ENCODE results near the gene FGFBP2. TPM values are rescaled to one million over a fixed set of nuclear protein-coding genes. Genes with fewer than 3 reads are reported as not detected.

Gene FGFBP2
- total RNA-seq, 1 donor from 2014 or later, result 5.7 TPM

DNA sequence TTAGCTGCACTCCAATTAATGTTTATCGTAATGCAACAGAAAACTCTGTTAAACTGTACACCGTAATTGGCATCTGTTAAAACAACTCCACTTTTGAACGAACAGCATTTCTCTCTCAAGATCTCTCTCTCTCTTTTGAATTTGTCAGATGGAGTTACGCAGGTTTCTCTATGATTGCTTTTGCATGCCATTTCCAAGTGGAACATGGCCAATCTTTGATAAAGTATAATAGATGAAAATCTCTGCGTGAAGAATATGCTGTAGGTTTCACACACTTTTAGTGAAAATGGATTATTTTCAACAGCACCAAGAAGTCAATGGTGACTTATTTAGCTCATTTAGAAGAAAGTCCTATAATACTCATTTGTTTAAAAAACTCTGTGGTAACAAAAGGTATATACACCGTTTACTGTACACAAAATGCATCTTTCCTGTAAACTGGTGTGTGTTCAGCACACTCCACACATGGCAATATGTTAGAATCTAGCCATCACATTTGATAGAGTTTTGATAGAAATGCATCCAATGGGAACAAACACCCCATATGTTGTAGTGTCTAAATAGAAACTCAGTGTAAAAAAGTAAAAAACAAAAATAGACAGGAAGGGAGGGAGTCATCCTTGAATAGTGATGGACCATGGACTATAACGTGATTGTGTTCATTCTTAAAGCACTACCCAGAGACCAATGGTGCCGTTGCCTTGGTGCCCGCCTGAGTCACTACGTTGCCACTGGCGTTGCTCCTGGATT is 5.8 kb upstream of the FGFBP2 start:
- intact Hi-C loops (cut with micrococcal nuclease), result no loop called here

DNA sequence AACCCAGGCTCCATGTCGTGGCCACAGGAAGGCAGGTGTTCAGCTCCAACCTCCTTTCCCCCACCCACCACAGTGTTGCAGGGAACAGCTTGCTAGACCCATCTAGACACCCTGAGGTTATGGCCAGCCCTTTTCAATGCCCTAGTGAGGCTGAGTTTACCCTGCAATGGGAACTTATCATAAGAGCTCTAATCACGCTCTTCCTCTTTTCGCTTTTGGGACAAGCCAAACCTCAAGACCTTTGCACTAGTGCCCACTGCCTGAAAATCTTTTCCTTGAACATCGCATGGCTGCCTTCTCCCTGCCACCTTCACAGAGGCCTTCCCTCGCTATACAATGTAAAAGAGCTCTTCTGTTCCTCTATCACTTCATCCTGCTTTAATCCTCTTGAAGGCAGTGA is 2.4 kb upstream of the FGFBP2 start:
- intact Hi-C loops (cut with micrococcal nuclease), result no loop called here

DNA sequence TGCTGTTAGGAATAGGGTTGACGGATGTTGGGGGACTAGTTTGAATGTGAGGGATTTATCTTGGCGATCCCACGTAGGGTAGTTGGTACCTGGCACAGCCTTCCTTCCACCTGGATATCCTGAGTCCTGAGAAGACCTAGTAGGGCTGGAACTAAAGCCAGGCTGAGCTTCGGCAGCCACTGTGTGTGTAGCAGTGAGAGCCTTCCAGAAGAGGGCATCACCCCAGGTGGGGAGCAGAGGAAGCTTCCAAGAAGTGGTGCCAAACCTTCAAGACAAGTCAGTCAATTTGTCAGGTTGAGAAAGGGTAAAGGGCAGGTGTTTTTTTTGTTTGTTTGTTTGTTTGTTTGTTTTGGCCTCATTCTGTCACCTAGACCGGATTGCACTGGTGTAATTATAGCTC is 1.2 kb upstream of the FGFBP2 start:
- intact Hi-C loops (cut with micrococcal nuclease), result no loop called here

DNA sequence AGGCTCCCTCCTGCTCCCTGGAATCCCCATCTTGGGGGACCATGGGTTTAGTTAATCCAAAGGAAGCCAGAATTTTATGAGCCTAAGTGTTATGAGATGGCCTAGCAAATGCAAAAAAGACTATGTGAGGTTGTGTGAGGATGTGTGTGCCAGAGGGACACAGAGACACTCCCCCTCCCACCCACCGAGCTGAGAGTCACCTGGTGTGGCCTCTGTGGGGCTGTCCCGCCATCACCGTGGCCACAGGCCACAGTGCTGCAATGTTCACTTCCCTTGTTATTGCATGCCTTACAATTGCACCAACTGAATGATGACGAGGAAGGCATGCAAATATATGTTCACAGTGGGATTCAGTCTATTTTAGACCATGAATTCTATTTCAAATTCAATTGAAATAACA is 601 bp upstream of the FGFBP2 start:
- intact Hi-C loops (cut with micrococcal nuclease), result loop anchor here (1.0 kb wide), 2 partner anchors 38 to 301 kb away; no protein-coding TSS in a partner anchor

DNA sequence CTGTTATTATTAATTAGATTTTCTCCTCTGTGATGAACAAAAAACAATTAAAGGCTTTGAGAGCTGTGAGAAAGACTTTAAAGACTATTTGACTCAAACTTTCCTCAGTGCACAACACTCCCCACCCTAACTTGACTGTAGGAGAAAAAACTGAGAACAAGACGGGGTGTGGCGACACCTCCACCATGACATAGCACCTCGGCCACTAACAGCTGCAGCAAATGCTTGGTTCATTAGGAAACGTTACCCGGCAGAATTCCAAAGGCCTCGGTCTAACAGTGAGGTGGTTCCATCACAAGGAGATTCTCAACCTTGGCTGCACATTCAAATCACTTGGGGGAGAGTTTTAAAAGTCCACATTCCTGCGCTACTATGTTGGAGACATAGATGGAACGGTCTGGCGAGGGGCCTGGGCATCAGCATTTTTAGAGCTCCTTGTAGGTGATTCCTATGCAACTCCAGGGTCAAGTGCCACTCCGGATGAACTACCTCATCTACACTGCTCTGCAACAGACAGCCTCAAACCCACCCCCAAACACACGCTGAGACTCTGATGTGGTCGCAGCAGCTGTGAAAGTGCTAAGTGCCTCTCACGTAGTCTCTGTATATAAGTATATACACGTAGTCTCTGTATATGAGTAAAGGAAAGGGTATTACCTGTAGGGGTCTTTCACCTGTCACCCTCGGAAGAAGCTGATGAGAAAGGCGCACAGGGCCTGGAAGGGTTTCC is 1.0 kb downstream of the FGFBP2 start:
- intact Hi-C loops (cut with micrococcal nuclease), result no loop called here

DNA sequence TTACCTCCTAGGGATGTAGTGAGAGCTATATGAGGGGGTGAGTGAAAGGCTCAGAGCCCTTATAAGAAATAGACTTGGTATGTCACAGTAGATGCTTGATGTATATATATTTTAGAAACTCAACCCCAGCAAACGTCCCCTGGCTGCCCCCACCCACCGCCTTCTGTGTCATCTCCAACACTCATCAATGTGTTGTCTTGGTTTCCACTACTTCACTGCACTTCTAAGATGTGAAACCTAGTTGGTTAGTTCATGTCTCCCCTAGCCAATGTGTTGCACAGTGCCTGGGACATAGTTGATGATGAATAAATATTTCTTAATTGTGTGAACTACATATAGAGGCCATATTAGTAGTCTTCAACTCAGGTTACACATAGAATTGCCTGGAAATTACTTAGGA is 4.4 kb downstream of the FGFBP2 start:
- intact Hi-C loops (cut with micrococcal nuclease), result no loop called here

DNA sequence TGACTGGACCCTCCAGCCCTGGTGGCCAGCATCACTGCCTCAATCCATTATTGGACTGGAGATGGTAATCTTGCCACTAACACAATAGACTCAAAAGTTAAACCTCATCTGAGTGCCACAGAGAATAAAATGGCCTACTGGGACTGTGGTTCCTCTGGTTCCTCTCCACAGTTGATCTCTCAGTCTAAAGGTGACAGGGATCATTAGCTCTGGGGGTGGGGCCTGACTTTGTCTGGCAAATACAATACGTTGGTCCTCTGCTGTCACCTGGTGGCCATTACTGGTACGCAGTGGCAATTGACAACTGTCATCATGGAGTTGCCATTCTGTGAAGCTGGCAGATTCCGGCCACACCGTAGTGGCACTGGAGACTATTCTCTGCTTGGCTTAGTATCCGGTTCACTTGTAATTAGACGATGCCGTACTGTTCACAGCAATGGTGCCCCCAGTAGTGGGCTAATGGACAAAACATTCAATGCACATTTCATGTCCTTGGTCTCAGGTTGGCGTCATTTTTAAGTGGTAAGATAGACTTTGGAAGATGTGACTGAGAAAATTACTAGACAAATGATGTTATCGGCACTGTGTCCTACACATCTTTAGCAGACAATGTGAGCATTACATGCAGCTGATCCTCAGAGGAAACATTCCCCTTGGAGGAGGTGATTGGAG is 6.7 kb downstream of the FGFBP2 start:
- intact Hi-C loops (cut with micrococcal nuclease), result loop anchor here (1.0 to 2.0 kb wide), 11 partner anchors 74 to 725 kb away; partner anchors contain the start of gene FAM200B

DNA sequence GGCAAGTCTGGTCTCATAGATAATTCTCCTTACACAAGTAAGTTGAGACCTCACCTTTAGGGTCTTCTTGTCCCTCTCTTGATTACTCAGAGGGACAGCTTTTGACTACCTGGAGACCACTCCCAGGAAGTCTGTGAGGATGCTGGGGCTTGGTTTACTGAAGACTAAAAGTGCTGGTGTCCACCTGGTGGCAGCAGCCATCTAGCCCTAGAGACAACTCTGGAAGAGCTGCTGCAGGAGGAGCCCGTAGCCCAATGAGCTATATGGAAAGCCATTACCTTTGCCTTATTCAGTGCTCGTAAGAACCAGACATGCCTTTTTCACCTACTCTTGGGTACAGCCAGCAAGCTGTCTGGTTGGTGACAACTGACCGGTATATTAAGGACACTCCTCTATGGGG is 7.3 kb downstream of the FGFBP2 start:
- intact Hi-C loops (cut with micrococcal nuclease), result loop anchor here (1.0 to 2.0 kb wide), 11 partner anchors 73 to 724 kb away; partner anchors contain the start of gene FAM200B

DNA sequence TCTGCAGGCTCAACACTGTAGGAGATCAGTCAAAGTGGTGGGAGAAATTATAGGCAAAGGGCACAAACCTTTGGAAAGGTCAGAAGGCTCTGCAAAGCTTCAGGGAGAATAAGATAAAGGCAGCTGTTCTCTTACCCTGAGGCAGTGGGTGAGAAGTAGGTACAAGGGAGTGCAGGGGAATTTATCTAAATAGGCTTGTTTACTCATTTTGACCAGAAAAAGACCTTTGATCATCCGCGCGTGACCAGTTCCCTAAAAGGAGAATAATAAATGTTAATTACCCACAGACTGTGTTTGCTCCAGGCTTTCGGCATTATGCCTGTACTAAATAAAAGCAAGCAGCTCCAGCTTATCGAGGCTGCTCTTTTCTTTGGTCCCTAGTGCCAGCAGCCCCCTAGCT is 9.3 kb downstream of the FGFBP2 start:
- intact Hi-C loops (cut with micrococcal nuclease), result loop anchor here (1.0 kb wide), 1 partner anchor 16 kb away; no protein-coding TSS in a partner anchor

DNA sequence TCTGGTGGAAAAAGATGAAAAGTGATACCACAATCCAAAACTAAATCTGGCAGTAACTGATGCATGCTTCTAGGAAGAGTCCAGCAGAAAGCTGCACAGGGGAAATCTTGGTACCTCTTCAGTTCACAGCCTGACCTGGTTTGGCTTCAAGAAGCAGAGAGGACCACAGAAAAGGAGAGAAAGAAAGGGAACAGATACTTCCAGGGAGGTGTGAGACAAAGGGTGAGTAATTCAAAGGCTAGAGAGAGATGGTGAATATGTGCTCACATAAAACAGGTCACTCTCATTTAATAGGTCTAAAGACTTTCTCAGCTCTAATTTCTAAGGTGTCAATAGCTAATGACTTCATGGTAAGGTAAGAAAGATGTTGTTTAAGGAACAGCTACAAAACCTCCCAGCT is 11.2 kb downstream of the FGFBP2 start:
- intact Hi-C loops (cut with micrococcal nuclease), result no loop called here

DNA sequence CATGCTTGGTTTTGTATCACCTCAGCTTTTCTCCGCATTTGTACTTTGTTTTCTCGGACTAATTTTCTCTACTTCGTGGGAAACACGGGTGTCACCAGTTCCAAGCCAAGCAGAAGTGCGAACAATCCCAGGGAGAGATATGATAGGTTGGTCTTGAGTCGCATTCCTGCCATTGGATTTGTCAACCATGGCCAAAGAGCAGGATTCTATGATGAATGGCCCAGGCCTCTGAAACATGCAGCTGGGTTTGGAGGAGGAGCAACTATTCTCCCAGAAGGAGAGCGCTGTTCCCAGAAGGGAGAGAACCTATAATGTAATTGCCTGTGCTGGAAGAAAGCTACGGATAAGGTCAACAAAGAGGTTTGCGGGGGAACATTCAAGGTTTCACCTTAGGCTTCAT is 14.1 kb downstream of the FGFBP2 start:
- intact Hi-C loops (cut with micrococcal nuclease), result no loop called here

DNA sequence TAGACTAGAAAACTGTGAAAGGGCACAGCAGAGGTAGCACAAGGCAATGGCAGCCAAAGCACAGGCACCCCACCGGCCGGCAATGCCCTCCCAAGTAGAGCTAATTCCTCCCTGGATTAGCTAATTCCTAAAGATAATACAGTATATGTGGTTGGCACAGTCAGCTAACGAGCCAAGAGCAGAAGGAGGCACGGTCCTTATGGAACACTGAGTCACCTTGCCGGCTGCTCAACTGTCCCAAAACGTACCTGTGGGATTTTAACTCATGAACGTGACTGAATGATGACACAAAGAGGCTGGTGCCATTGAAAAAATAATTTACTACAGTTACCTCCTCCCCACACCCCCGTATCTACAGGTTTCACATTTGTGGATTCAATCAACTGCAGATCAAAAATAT is 15.3 kb downstream of the FGFBP2 start:
- intact Hi-C loops (cut with micrococcal nuclease), result no loop called here

DNA sequence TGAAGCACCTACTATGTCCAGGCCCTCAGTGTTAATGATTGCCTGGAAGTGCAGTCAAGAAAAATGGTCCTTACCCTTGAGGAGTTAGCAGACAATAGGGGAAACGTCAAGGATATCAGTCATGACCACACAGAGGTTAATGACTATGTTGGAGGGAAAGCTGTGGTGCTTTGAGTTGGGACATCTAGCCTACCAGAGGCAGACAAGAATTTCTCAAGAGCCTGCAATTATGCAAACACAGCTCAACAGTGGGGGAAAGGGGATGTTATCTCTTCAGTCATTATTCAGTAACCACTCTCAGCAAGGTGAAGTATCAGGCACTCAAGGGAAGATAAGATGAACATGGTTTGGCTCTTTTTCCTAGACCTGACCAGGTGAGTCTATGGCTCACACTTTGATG is 17.5 kb downstream of the FGFBP2 start:
- intact Hi-C loops (cut with micrococcal nuclease), result no loop called here

DNA sequence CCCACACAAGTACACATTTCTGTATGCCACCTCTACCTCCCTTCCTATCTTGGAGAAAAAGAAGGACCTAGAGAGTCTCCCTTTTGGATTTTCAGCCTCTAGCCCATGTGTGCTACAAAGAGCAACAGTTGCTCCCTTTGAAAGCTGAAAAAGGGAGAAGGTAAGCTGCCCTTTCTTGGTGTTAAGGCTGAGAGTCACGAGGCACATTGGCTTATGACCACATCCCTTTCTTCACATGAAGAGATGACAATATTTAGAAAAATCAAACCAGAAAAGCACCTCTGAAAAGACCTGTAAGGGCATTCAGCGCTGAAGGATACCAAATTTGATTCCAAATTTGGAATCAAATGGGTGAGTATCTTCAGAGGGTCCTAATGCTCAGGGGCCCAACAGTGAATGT is 18.1 kb downstream of the FGFBP2 start:
- intact Hi-C loops (cut with micrococcal nuclease), result no loop called here

DNA sequence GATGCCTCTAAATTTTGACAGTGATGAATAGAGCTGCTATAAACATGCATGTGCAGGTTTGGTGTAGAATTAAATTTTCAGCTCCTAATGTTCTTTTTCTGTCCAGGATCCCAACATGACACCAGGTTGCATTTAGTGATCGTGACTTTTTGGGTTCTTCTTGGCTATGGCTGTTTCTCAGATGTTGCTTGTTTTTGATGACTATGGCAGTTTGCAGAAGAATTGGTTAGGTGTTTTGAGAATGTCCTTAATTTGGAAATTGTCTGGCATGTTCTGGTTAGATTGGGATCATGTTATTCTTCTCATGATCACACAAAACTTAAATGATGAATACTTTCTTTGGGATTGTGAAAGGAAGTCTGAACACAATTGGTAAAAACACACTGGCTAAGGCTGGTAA is 20.7 kb downstream of the FGFBP2 start:
- intact Hi-C loops (cut with micrococcal nuclease), result no loop called here

DNA sequence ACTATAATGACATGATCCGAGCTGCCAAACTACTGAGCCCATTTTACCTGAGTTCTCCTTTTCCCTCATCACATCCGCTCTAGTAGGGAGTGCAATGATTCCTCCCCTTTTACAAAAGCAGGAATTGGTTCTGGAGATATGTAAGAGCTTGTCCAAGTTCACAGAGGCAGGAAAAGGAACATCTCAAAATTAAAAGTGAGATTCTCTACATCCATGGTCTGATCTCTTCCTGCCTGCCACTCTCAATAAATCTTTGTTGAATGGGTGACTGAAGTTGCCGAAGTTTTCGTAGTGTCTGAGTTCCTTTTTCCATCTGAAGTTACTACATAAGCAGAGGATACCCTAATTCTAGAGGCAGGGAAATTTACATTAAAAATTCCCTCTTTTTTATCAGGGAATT is 24.3 kb downstream of the FGFBP2 start, which contains the start of gene FGFBP1:
TSS of gene FGFBP1 (minus strand) at position 101 of the 400 bp plus-strand sequence. CDS start 2,108 bp downstream, outside the sequence.
- intact Hi-C loops (cut with micrococcal nuclease), result no loop called here

DNA sequence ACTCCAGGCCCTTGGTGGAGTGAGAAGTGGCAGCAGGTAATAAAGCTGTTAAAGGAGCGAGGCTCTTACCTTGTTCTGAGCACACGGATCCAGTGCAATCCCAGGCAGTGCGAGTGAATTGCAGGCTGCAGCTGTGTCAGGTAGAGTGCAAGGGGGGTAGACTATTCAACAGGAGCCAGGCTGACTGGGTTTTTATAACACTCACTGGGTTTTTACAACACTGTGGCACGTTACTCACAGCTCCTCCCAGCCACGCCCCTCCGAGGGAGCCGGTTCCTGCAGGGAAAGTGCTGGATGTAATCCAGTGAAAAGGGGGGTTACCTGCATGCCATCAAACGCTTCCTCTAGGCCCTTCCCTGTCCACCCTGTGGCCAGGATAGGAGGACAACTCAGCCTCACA is 24.8 kb downstream of the FGFBP2 start:
- intact Hi-C loops (cut with micrococcal nuclease), result no loop called here

DNA sequence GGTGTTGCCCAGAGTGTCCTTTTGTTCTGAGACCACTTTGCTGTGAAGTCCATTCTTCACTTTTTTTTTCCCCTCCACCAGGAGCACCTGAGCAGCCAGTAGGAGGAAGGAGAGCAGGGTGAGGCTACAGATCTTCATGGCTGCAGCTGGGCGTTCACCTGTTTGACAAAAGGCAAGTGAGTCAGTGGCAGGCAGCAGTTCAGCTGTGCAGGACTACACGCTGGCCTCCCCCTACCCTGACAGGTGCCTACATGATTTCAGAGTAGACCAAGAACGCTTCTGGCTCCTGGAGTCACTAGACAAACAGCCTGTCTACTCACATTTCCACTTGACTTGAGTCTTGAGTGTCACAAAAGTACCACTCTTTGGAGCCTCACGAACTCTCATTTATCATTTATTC is 26.5 kb downstream of the FGFBP2 start:
- intact Hi-C loops (cut with micrococcal nuclease), result no loop called here

DNA sequence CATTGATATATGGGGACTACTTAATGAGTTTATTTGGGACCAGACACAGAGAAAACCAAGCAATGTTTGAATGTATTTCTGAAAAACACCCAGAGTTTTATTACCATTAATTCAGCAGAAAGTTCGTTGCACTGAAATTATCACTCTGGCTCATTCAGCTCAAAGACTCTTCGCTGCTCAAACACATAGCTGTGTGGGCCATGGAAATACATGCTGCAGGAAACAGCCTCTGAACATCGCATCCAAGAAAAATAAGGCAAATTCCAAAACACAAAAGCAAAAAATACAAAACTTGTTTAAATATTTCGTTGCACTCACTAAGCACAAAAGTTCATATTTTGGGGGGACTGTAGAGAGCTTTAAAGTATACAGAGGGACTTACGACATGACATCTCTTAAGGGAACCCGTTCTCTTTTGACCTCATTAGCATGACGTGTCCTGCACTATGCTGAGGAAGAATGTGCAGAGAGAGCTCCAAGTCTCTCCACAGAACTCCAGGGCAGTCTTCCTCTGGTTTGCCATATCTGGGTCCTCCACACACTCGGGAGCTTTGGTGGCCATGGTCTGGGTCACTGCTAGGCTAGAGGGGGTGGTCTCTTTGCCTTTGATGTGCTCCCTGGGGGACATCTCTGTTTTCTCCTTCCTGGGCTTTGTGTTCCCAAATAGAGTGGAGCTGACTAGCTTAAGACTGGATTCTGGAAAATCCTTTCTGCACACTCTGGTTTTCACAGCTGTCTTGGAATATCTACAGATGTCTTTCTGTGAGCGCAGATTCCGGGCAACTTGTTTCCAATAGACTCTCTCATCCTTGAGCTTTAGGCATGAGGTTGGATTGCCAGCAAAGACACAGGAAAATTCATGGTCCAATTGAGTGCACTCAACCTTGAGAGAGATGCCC is 27.2 kb downstream of the FGFBP2 start:
- intact Hi-C loops (cut with micrococcal nuclease), result no loop called here

DNA sequence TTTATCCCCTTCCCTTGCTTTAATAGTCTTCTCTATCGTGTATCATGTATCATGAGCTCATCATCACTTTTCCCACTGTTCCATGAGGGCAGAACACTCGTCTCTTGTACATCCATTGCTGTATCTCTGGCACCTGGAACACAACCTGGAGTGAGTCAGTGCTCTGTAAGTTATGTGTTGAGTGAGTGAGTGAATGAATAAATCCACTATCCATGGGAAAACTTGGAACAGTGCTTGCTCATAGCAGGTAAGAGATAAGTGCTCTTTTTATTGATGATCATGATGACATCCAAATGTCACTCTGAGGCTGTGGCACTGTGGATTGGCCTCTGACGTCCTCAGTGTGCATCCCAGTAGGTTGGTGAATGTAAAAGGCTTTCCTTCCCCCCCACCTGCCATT is 28.7 kb downstream of the FGFBP2 start:
- intact Hi-C loops (cut with micrococcal nuclease), result no loop called here
